ENCODE data around the gene GRPEL1. TPM values are rescaled to one million over a fixed set of nuclear protein-coding genes. Genes with fewer than 3 reads are reported as not detected.

GRPEL1 gene
- total and polyA plus RNA-seq, 2 of the 13 experiments (the other 11 are each of a cell fraction or from before 2014, with no cell fraction given): 32.3 to 141 TPM

DNA sequence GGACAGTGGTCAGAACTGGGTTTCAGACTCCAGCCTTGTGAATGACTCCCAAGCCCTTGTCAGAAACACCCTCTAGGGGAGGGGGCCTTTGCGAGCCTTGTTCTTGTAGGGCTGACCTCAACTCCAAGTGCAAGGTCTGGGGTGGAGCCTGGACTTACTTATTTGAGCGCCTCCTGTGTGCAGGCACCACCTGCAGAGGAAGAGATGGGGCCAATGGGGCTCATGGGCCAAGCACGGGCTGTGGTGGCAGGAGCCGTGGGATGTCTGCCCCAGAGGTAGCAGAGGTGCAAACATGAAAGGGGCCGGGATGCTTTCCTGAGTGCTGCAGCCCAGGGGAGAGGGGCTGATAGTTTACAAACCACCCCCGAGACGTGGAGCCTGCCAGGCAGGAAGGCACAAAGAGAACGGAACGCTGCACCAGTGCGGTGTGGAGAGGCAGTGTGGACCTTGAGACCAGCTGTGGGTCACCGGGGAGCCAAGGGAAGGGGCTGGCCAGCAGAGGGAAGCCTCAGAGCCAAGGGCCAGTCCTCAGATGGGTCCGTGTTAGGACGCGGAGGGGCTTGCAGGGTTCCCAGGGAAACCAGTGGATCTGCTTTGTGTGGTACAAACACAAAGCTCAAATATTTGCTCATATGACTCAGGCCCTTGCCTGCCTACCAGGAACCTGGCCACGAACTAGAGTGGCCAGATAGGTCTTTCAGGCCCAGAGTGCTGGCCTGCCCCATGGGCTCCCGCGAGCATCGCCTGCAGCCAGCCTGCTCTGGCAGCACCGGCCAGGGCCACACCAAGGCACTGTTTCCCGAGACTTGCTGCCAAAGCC, 33.4 kb downstream of the GRPEL1 start (continued):
- TF ChIP-seq, protein P1, sequence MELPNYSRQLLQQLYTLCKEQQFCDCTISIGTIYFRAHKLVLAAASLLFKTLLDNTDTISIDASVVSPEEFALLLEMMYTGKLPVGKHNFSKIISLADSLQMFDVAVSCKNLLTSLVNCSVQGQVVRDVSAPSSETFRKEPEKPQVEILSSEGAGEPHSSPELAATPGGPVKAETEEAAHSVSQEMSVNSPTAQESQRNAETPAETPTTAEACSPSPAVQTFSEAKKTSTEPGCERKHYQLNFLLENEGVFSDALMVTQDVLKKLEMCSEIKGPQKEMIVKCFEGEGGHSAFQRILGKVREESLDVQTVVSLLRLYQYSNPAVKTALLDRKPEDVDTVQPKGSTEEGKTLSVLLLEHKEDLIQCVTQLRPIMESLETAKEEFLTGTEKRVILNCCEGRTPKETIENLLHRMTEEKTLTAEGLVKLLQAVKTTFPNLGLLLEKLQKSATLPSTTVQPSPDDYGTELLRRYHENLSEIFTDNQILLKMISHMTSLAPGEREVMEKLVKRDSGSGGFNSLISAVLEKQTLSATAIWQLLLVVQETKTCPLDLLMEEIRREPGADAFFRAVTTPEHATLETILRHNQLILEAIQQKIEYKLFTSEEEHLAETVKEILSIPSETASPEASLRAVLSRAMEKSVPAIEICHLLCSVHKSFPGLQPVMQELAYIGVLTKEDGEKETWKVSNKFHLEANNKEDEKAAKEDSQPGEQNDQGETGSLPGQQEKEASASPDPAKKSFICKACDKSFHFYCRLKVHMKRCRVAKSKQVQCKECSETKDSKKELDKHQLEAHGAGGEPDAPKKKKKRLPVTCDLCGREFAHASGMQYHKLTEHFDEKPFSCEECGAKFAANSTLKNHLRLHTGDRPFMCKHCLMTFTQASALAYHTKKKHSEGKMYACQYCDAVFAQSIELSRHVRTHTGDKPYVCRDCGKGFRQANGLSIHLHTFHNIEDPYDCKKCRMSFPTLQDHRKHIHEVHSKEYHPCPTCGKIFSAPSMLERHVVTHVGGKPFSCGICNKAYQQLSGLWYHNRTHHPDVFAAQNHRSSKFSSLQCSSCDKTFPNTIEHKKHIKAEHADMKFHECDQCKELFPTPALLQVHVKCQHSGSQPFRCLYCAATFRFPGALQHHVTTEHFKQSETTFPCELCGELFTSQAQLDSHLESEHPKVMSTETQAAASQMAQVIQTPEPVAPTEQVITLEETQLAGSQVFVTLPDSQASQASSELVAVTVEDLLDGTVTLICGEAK (IDR thresholded peaks at IDR 0.05): no peak
- TF ChIP-seq, protein P1 (CRISPR knock-in tag; IDR thresholded peaks at IDR 0.05): peak; percentile 80
- peak; percentile 75 for TF ChIP-seq RXRA (CRISPR knock-in tag; IDR thresholded peaks at IDR 0.05)
- TF ChIP-seq SMAD3 (CRISPR knock-in tag; IDR thresholded peaks at IDR 0.05): 0 out of 2 replicates have a peak, but pooled peaks have one; percentile 43
- TF ChIP-seq ZNF674 (CRISPR knock-in tag; IDR thresholded peaks at IDR 0.05; ENCODE audit: low read depth): no peak
- peak; percentile 57 for TF ChIP-seq CBX1 (IDR thresholded peaks at IDR 0.05; ENCODE audit: low read depth)
- no peak for TF ChIP-seq CHCHD3 (CRISPR knock-in tag; IDR thresholded peaks at IDR 0.05)
- no peak for TF ChIP-seq ZNF530 (CRISPR knock-in tag; IDR thresholded peaks at IDR 0.05; ENCODE audit: low read depth)
- no peak for TF ChIP-seq GMEB2 (CRISPR knock-in tag; IDR thresholded peaks at IDR 0.05; ENCODE audit: low read depth)
- TF ChIP-seq NFKBIZ (CRISPR knock-in tag; IDR thresholded peaks at IDR 0.05): no peak
- TF ChIP-seq ZNF282 (IDR thresholded peaks at IDR 0.05; ENCODE audit: partially characterized antibody): no peak
- TF ChIP-seq CHD4 (IDR thresholded peaks at IDR 0.05; ENCODE audit: borderline replicate concordance, low read length): no peak
- TF ChIP-seq ZNF224 (CRISPR knock-in tag; IDR thresholded peaks at IDR 0.05): no peak
- TF ChIP-seq ZNF260 (CRISPR knock-in tag; IDR thresholded peaks at IDR 0.05; ENCODE audit: borderline replicate concordance, low read depth): no peak
- no peak for TF ChIP-seq MED13 (CRISPR knock-in tag; IDR thresholded peaks at IDR 0.05)
- no peak for TF ChIP-seq SUZ12 (IDR thresholded peaks at IDR 0.05; ENCODE audit: low read depth, low read length)

All from HepG2 (cell line).